Measurements from ENCODE around the gene CPLANE2.

The CPLANE2 gene

GRCh38 chr1:16237343-16237830 lies 404 bp upstream of the CPLANE2 start (continued):
- TF ChIP-seq ZBTB6 (tag by site-specific recombination; IDR thresholded peaks at IDR 0.05): peak; percentile 67; the same call in 1 of the 2 replicates
- TF ChIP-seq ZNF449 (tag by site-specific recombination; IDR thresholded peaks at IDR 0.05): 0 out of 2 replicates have a peak, but pooled peaks have one; percentile 7
- peak; percentile 99 for TF ChIP-seq ZNF600 (tag by site-specific recombination; IDR thresholded peaks at IDR 0.05)
- no peak for TF ChIP-seq KLF10 (tag by site-specific recombination; IDR thresholded peaks at IDR 0.05)
- TF ChIP-seq EGR2 (tag by site-specific recombination; IDR thresholded peaks at IDR 0.05; ENCODE audit: low read depth): no peak
- TF ChIP-seq ZNF398 (tag by site-specific recombination; IDR thresholded peaks at IDR 0.05): no peak
- TF ChIP-seq ZNF660 (tag by site-specific recombination; IDR thresholded peaks at IDR 0.05): peak; percentile 58; the same call in 1 of the 2 replicates
- TF ChIP-seq ZNF514 (tag by site-specific recombination; IDR thresholded peaks at IDR 0.05): no peak
- TF ChIP-seq ZNF416 (tag by site-specific recombination; IDR thresholded peaks at IDR 0.05): no peak
- TF ChIP-seq ZNF701 (tag by site-specific recombination; IDR thresholded peaks at IDR 0.05): no peak
- TF ChIP-seq HIC1 (tag by site-specific recombination; IDR thresholded peaks at IDR 0.05): no peak
- no peak for TF ChIP-seq ZNF324 (tag by site-specific recombination; IDR thresholded peaks at IDR 0.05)
- TF ChIP-seq ZNF501 (tag by site-specific recombination; IDR thresholded peaks at IDR 0.05): peak; percentile 46; the same call in 1 of the 2 replicates
- no peak for TF ChIP-seq ZSCAN30 (tag by site-specific recombination; IDR thresholded peaks at IDR 0.05)
- no peak for TF ChIP-seq ZNF645 (tag by site-specific recombination; IDR thresholded peaks at IDR 0.05)
- TF ChIP-seq ZEB2 (tag by site-specific recombination; IDR thresholded peaks at IDR 0.05): 0 out of 2 replicates have a peak, but pooled peaks have one; percentile 8
- TF ChIP-seq CTCF (tag by site-specific recombination; IDR thresholded peaks at IDR 0.05): no peak
- TF ChIP-seq KLF16 (tag by site-specific recombination; IDR thresholded peaks at IDR 0.05): no peak
- no peak for TF ChIP-seq ZNF624 (tag by site-specific recombination; IDR thresholded peaks at IDR 0.05)
- TF ChIP-seq ZNF24 (tag by site-specific recombination; IDR thresholded peaks at IDR 0.05): peak; percentile 84
- 0 out of 2 replicates have a peak, but pooled peaks have one; percentile 41 for TF ChIP-seq ZBTB11 (tag by site-specific recombination; conservative IDR thresholded peaks at IDR 0.05; ENCODE audit: low read depth)
- no peak for TF ChIP-seq MEIS1 (CRISPR knock-in tag; IDR thresholded peaks at IDR 0.05; ENCODE audit: borderline replicate concordance)
- TF ChIP-seq ZNF133 (tag by site-specific recombination; IDR thresholded peaks at IDR 0.05): no peak
- TF ChIP-seq ZNF670 (tag by site-specific recombination; IDR thresholded peaks at IDR 0.05; ENCODE audit: low read depth): no peak
- TF ChIP-seq ZNF26 (tag by site-specific recombination; IDR thresholded peaks at IDR 0.05): no peak
- TF ChIP-seq ZBTB17 (tag by site-specific recombination; IDR thresholded peaks at IDR 0.05): peak; percentile 31; the same call in 1 of the 2 replicates
